Common myeloid progenitor, CD34-positive (primary cell): ENCODE measurements around the gene FREM2.

Source experiments
- CTCF ChIA-PET: fragments of 350-600 bp; sonication (Branson Sonifier 250); formaldehyde crosslinking; loops from one replicate; lab custom pipeline; 2021; ENCODE audit warnings: antibody characterized with exemption; lab: Charles Lee
- POLR2A ChIA-PET: fragments of 350-600 bp; sonication (Branson Sonifier 250); formaldehyde crosslinking; loops from one replicate; lab custom pipeline; 2021; ENCODE audit warnings: antibody characterized with exemption; lab: Charles Lee
- DNase-seq, 3 donors: peaks; one replicate each; pipeline versions ENCODE4 v3.0.0 to v3.0.0-alpha.2; 2013
- H3K27ac ChIP-seq, 2 experiments: 1 replicate in 1 of 2; 2 replicates in 1 of 2; pipeline ENCODE4 v1.7.0; 2013; ENCODE audit warnings: inconsistent platforms in 2 of 2, low read length in 2 of 2, mild to moderate bottlenecking in 2 of 2, low read depth in 1 of 2, moderate library complexity in 1 of 2; ENCODE audit not compliant: severe bottlenecking in 2 of 2, insufficient read depth in 1 of 2, poor library complexity in 1 of 2
- H3K27me3 ChIP-seq, 5 experiments: replicated peaks in 2 of 5; 1 replicate in 3 of 5; 2 replicates in 2 of 5; pipeline versions ENCODE4 v1.6.1 to v1.7.0; 2013; ENCODE audit warnings: low read length in 4 of 5, mild to moderate bottlenecking in 2 of 5, moderate library complexity in 2 of 5, inconsistent platforms in 1 of 5; ENCODE audit not compliant: insufficient read depth in 5 of 5, control insufficient read depth in 4 of 5
- H3K36me3 ChIP-seq, 4 experiments: 1 replicate in 2 of 4; 2 replicates in 2 of 4; pipeline versions ENCODE4 v1.6.1 to v1.7.0; 2013; ENCODE audit warnings: low read length in 3 of 4, control low read depth in 1 of 4, mild to moderate bottlenecking in 1 of 4; ENCODE audit not compliant: control insufficient read depth in 4 of 4, insufficient read depth in 4 of 4
- H3K4me1 ChIP-seq, 4 experiments: 1 replicate in 3 of 4; 2 replicates in 1 of 4; pipeline versions ENCODE4 v1.6.1 to v1.7.1; 2013; ENCODE audit warnings: low read length in 3 of 4, mild to moderate bottlenecking in 3 of 4, control low read depth in 1 of 4, inconsistent platforms in 1 of 4, moderate library complexity in 1 of 4; ENCODE audit not compliant: control insufficient read depth in 4 of 4, insufficient read depth in 4 of 4; ENCODE audit errors: control extremely low read depth in 1 of 4
- H3K4me3 ChIP-seq, 7 experiments: 1 replicate in 4 of 7; 2 replicates in 3 of 7; pipeline versions ENCODE4 v1.5.1 to v1.7.0; 2013; ENCODE audit warnings: mild to moderate bottlenecking in 7 of 7, low read length in 6 of 7, moderate library complexity in 6 of 7, inconsistent platforms in 2 of 7, low read depth in 2 of 7, control low read depth in 1 of 7; ENCODE audit not compliant: insufficient read depth in 4 of 7, control insufficient read depth in 1 of 7; ENCODE audit errors: extremely low read depth in 1 of 7
- H3K9me3 ChIP-seq, 5 experiments: 1 replicate in 4 of 5; 2 replicates in 1 of 5; pipeline versions ENCODE4 v1.6.1 to v1.7.1; 2013; ENCODE audit warnings: low read length in 4 of 5, mild to moderate bottlenecking in 2 of 5, inconsistent platforms in 1 of 5, low read depth in 1 of 5, moderate library complexity in 1 of 5; ENCODE audit not compliant: control insufficient read depth in 4 of 5, insufficient read depth in 2 of 5; ENCODE audit errors: control extremely low read depth in 1 of 5
- WGBS: methylation state at CpG from one replicate; pipeline ENCODE4 v1.1.5; 2013; ENCODE audit not compliant: insufficient coverage; 5-methylcytosine and 5-hydroxymethylcytosine counted together

FREM2 gene

GRCh38 chr13:38658906-38659305 lies 28.0 kb upstream of the FREM2 start:
- Histone ChIP-seq H3K4me1 (no peaks in the 10 kb centered on the region), H3K27ac (no peak overlapping the region), H3K27me3 (peaks cover 0 to 2% (median 0%) of the 10 kb centered on the region in 5 experiments), H3K4me3 (no peak overlapping the region), H3K9me3 (no peaks in the 10 kb centered on the region), H3K36me3 (no peaks in the 10 kb centered on the region)
- DNase-seq, result no peak
- ChIA-PET CTCF (no interaction called here), POLR2A (no interaction called here)
- no CpG with 5 or more reads among the region's 1 CpG for WGBS

DNA sequence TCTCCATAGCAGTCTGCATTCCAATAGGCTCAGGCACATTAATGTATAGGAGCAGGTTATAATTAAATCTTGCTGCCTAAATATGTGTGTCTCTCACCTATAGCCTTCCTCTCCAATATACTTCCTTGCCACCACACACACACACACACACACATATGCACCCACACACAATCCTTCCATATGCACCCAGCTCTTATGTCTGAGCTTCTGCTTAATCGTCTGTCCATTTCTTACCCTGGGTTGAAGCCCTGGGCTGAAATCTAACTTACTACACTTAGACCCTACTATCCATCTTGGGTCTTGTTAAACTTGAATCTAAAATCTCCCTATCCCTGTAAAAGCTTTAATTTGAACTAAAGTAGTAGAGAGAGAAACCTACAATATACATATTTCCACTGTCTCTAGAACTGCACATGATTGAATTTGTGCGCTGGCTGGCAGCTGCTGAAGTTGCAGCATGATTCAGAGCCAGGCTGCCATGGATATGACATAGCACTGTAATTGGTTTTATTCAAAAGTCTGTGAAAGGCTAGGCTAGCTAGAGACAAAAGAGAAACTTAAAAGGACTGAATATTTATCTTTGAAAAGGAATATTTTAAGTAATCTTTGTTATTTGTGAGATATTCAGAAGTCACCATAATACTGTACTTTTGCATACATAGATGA lies 25.7 kb upstream of the FREM2 start:
- no peak overlapping the region for H3K27ac ChIP-seq
- no peaks in the 10 kb centered on the region for H3K36me3 ChIP-seq
- no peak for DNase-seq
- WGBS, result 93% methylated on average over 2 of the region's 2 CpGs
- H3K27me3 ChIP-seq, result peaks cover 0 to 4% (median 0%) of the 10 kb centered on the region in 5 experiments
- no peak overlapping the region for H3K4me3 ChIP-seq
- H3K4me1 ChIP-seq, result no peaks in the 10 kb centered on the region
- H3K9me3 ChIP-seq, result no peaks in the 10 kb centered on the region
- ChIA-PET CTCF (no interaction called here), POLR2A (no interaction called here)

- Histone ChIP-seq H3K27ac (no peak overlapping the region), H3K27me3 (peaks cover 0 to 4% (median 0%) of the 10 kb centered on the region in 5 experiments), H3K36me3 (no peaks in the 10 kb centered on the region), H3K9me3 (no peaks in the 10 kb centered on the region), H3K4me3 (no peak overlapping the region), H3K4me1 (no peaks in the 10 kb centered on the region)
- WGBS, result no CpG with 5 or more reads among the region's 2 CpGs
- CTCF ChIA-PET, result no interaction called here
- POLR2A ChIA-PET, result no interaction called here
- no peak for DNase-seq
These were observed 24.5 kb upstream of the FREM2 start for GRCh38 chr13:38662362-38662761.

GRCh38 chr13:38664906-38665305 lies 22.0 kb upstream of the FREM2 start:
- Histone ChIP-seq H3K4me3 (no peak overlapping the region), H3K4me1 (no peaks in the 10 kb centered on the region), H3K27ac (no peak overlapping the region), H3K36me3 (no peaks in the 10 kb centered on the region), H3K9me3 (no peaks in the 10 kb centered on the region), H3K27me3 (peaks cover 0 to 5% (median 0%) of the 10 kb centered on the region in 5 experiments)
- ChIA-PET POLR2A (no interaction called here), CTCF (no interaction called here)
- WGBS, result 90% methylated on average over 2 of the region's 2 CpGs
- DNase-seq, result no peak

DNA sequence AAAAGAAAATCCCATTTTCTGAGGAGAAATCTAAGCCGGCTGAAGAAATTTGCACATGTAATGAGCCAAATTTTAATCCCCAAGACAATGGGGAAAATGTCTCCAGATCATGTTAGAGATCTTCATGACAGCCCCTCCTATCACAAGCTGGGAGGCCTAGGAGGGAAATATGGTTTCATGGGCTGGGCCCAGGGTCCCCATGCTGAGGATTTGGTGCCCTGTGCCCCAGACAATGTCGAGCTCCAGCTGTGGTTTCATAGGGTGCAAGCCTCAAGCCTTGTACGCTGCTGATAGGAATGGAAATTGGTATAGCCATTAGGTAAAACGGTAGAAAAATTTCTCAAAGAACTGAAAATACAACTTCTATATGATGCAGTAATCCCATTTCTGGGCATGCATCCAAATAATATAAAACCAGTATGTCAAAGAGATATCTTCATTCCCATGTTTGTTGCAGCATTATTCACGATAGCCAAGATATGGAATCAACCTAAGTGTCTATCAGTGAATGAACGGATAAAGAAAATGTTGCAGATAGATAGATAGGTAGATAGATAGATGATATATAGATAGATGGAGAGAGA lies 19.3 kb upstream of the FREM2 start:
- POLR2A ChIA-PET, result no interaction called here
- CTCF ChIA-PET, result no interaction called here

DNA sequence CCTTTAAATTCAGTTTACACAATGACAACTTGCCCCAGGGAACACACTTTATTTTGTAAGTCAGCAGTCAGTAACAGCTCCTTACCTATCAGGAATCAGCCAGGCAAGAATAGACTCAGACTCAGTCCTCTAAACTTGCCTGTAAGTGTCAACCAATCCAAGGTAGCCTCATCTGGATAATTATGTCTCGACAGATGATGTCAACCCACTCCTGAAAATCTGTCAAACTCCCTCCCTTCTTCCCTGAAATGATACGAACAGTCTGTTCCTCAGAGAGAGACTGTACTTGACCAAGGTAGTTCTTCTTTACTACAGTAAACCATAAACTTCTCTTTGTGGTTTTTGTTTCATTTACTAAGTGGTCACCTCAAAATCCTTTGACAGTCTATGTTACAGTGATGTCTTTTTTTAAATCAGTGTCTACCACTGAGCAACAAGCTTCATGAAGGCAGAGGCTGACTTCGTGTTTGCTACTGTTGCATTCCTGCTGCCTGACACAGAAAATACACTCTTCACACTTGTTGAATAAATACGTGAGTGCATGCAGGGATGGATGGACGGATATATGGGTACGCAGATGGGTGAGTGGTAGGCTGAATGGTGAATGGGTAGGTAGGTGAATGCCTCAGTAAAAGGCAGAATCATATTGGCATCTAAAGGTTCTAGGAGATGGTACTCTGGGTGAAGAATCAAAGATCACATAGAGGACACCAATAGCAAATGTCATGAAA lies 17.5 kb upstream of the FREM2 start:
- H3K27ac ChIP-seq, result no peak overlapping the region
- no peaks in the 10 kb centered on the region for H3K36me3 ChIP-seq
- DNase-seq, result no peak
- 83% methylated on average over 2 of the region's 6 CpGs for WGBS
- POLR2A ChIA-PET, result no interaction called here
- H3K27me3 ChIP-seq, result peaks cover 0 to 7% (median 0%) of the 10 kb centered on the region in 5 experiments
- H3K9me3 ChIP-seq, result no peaks in the 10 kb centered on the region
- CTCF ChIA-PET, result interaction anchor here (0.6 kb wide), 1 partner anchor 34 kb away, joined by 3 read pairs; no protein-coding TSS in a partner anchor
- no peak overlapping the region for H3K4me3 ChIP-seq
- H3K4me1 ChIP-seq, result no peaks in the 10 kb centered on the region

More for the DNA sequence above, 19.3 kb upstream of the FREM2 start:
- Histone ChIP-seq H3K36me3 (no peaks in the 10 kb centered on the region), H3K27me3 (peaks cover 0 to 7% (median 0%) of the 10 kb centered on the region in 5 experiments), H3K27ac (no peak overlapping the region), H3K9me3 (no peaks in the 10 kb centered on the region), H3K4me3 (no peak overlapping the region), H3K4me1 (no peaks in the 10 kb centered on the region)
- DNase-seq, result no peak
- WGBS, result 93% methylated on average over 3 of the region's 6 CpGs

GRCh38 chr13:38670627-38671026 lies 16.2 kb upstream of the FREM2 start:
- ChIA-PET POLR2A (no interaction called here), CTCF (no interaction called here)
- H3K27me3 ChIP-seq, result peaks cover 0 to 3% (median 0%) of the 10 kb centered on the region in 5 experiments
- no peak overlapping the region for H3K4me3 ChIP-seq
- no peaks in the 10 kb centered on the region for H3K36me3 ChIP-seq
- no peaks in the 10 kb centered on the region for H3K9me3 ChIP-seq
- no CpG with 5 or more reads among the region's 2 CpGs for WGBS
- H3K4me1 ChIP-seq, result no peaks in the 10 kb centered on the region
- DNase-seq, result no peak
- no peak overlapping the region for H3K27ac ChIP-seq
